Heart right ventricle (tissue), 16 donors: ENCODE measurements around the gene PBRM1. TPM values are rescaled to one million over a fixed set of nuclear protein-coding genes. Genes with fewer than 3 reads are reported as not detected.

Source experiments
- ATAC-seq, 8 donors: fragments of 200-7000 bp; cut with Tn5 transposase; one replicate each; pipeline ENCODE4 v1.9.1; 2020; ENCODE audit warnings: mild to moderate bottlenecking in 8 of 8, moderate library complexity in 8 of 8, moderate number of reproducible peaks in 1 of 8
- DNase-seq, 2 donors: peaks; one replicate each; pipeline ENCODE4 v3.0.0-alpha.2; 2020
- H3K27ac ChIP-seq, 10 donors: fragments of 200-600 bp; sonication (generic) in 2 of 10; one replicate each; pipeline versions ENCODE4 v1.5.0 to v1.8.0; 2020 to 2022; ENCODE audit warnings: mild to moderate bottlenecking in 3 of 10
- H3K27me3 ChIP-seq, 7 donors: fragments of 200-600 bp; one replicate each; pipeline ENCODE4 v1.8.0; 2021 to 2022; ENCODE audit warnings: mild to moderate bottlenecking in 2 of 7
- H3K36me3 ChIP-seq, 9 donors: fragments of 200-600 bp; sonication (generic) in 1 of 9; one replicate each; pipeline versions ENCODE4 v1.5.0 to v1.8.0; 2020 to 2022; ENCODE audit warnings: mild to moderate bottlenecking in 2 of 9
- H3K4me1 ChIP-seq, 9 donors: fragments of 200-600 bp; sonication (generic) in 1 of 9; one replicate each; pipeline versions ENCODE4 v1.5.0 to v1.8.0; 2020 to 2022; ENCODE audit warnings: mild to moderate bottlenecking in 4 of 9
- H3K4me3 ChIP-seq, 10 donors: fragments of 200-600 bp; sonication (generic) in 2 of 10; one replicate each; pipeline versions ENCODE4 v1.5.0 to v1.8.0; 2020 to 2022; ENCODE audit warnings: mild to moderate bottlenecking in 7 of 10, moderate library complexity in 2 of 10
- H3K9me3 ChIP-seq, 11 donors: fragments of 200-600 bp in 10 of 11; sonication (generic) in 2 of 11; one replicate each; pipeline versions ENCODE4 v1.5.0 to v1.8.0; 2013 to 2022; ENCODE audit warnings: mild to moderate bottlenecking in 2 of 11, control low read depth in 1 of 11, moderate library complexity in 1 of 11
- CTCF ChIP-seq, 9 donors: fragments of 200-600 bp; sonication (generic) in 2 of 9; IDR thresholded peaks; one replicate each; pipeline versions ENCODE4 v1.5.0 to v1.8.0; 2021 to 2022; ENCODE audit warnings: antibody characterized with exemption in 9 of 9, mild to moderate bottlenecking in 5 of 9, moderate library complexity in 1 of 9
- WGBS, 2 donors: extraction: QIAGEN DNeasy Blood & Tissue Kit; methylation state at CpG; one replicate each; pipeline ENCODE4 v1.1.7; 2013; ENCODE audit warnings: inconsistent platforms in 1 of 2; 5-methylcytosine and 5-hydroxymethylcytosine counted together
- intact Hi-C, 10 donors: fragments of 100-400 bp; cut with DNase I; formaldehyde crosslinking; loops; one replicate each; pipeline versions ENCODE4 v1.11.1 to v1.14.2; 2022
- polyA plus RNA-seq, 2 donors: library from polyadenylated mRNA; stranded (reverse); fragments of 200-250 nt; gene quantifications; one replicate each; pipeline ENCODE4 v1.2.3, GENCODE V29; 2013
- total RNA-seq, 10 donors: library from RNA; stranded (reverse); fragmentation: NEBNext Ultra II Directional in 3 of 10; extraction: Animal tissue kit (Norgen Biotek cat#: 25700) in 3 of 10; gene quantifications; one replicate each; pipeline versions ENCODE4 v1.2.1 to v1.2.4, GENCODE V29; 2021 to 2023
- donor health status: Arrhythmogenic right ventricular cardiomyopathy.
- donor health status: ischemic (EF 13 %, LVEDD 7.1; RV severe dilation, severe dysfunction).
- donor health status: healthy with polysubstance abuse.
- donor health status: DM: no; HTN: yes; CAD: no.
- donor health status: DM: no; HTN: no; CAD: no.
- donor health status: ischemic (EF 25% LVEDD 6.9; RV normal size, moderate dysfunction).
- donor health status: ischemic (EF 25% LVEDD 5.7; RV mildly dilated, moderate dysfunction).
- donor health status: healthy.
- donor health status: DM: yes; HTN: yes; CAD: no.
- donor health status: Ischemic cardiomyopathy.
- donor health status: ischemic (EF 35%, LVEDD 5.7; RV mildly dilated, moderate dysfunction).
- donor health status: nonischemic (EF 11% LVEDD 7.7; RV severe dilation, severe dysfunction).
- donor health status: DM: yes; HTN: yes; CAD: no.
- donor health status: PGD.
- donor health status: ischemic (EF 29% LVEDD 5.4; RV normal size, mild dysfunction).
- donor health status: nonischemic (EF 23%, LVEDD 6.1; RV moderate dilation, normal function).

Gene PBRM1
- total and polyA plus RNA-seq, 12 donors, result 6.0 to 63.9 (median 50.8) TPM

DNA sequence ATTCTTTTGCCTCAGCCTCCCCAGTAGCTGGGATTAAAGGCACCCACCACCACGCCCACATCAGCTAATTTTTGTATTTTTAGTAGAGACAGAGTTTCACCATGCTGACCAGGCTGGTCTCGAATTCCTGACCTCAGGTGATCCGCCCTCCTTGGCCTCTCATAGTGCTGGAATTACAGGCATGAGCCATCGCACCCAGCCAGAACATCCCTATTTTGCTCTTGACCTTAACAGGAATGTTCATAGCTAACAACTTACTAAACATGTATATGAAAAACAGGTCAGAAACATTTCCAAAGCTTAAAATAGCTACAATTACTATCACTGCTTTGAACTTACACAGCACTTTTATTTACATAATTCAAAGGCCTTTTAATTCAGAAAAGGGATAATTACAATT is 115.6 kb downstream of the PBRM1 start:
- peaks cover 0 to 15% (median 0%) of the 10 kb centered on the region in 9 donors for H3K4me1 ChIP-seq
- DNase-seq (no peak), ATAC-seq (peak in 3 of 8 donors; percentile 39 to 63 (median 44))
- intact Hi-C loops, result no loop called here
- WGBS, 2 donors, result 73 to 84% methylated on average over 4 of the region's 4 CpGs
- peak overlapping the region in 2 of 10 donors; percentile 45 to 49 for H3K27ac ChIP-seq
- TF ChIP-seq CTCF (IDR thresholded peaks at IDR 0.05), result no peak
- no peaks in the 10 kb centered on the region for H3K9me3 ChIP-seq
- peaks cover 0 to 94% (median 7%) of the 10 kb centered on the region in 9 donors for H3K36me3 ChIP-seq
- H3K4me3 ChIP-seq, result no peak overlapping the region
- H3K27me3 ChIP-seq, result no peaks in the 10 kb centered on the region

- no peaks in the 10 kb centered on the region for H3K27me3 ChIP-seq
- H3K27ac ChIP-seq, result no peak overlapping the region
- no peaks in the 10 kb centered on the region for H3K9me3 ChIP-seq
- H3K4me3 ChIP-seq, result no peak overlapping the region
- H3K36me3 ChIP-seq, result peaks cover 0 to 94% (median 13%) of the 10 kb centered on the region in 9 donors
- no peak for DNase-seq
- no peak for TF ChIP-seq CTCF (IDR thresholded peaks at IDR 0.05)
- 98 to 99% methylated on average over 2 of the region's 2 CpGs for WGBS, 2 donors
- no peak for ATAC-seq
- peaks cover 0 to 15% (median 0%) of the 10 kb centered on the region in 9 donors for H3K4me1 ChIP-seq
- intact Hi-C loops, result no loop called here
Measured at GRCh38 chr3:52568069-52568468, 117.6 kb downstream of the PBRM1 start.

GRCh38 chr3:52563984-52564383 is 121.7 kb downstream of the PBRM1 start:
- H3K9me3 ChIP-seq, result no peaks in the 10 kb centered on the region
- no peak overlapping the region for H3K27ac ChIP-seq
- H3K4me3 ChIP-seq, result no peak overlapping the region
- intact Hi-C loops, result no loop called here
- H3K4me1 ChIP-seq, result peaks cover 0 to 8% (median 0%) of the 10 kb centered on the region in 9 donors
- DNase-seq (no peak), ATAC-seq (no peak)
- peaks cover 0 to 97% (median 41%) of the 10 kb centered on the region in 9 donors for H3K36me3 ChIP-seq
- TF ChIP-seq CTCF (IDR thresholded peaks at IDR 0.05), result no peak
- no peaks in the 10 kb centered on the region for H3K27me3 ChIP-seq
- 84 to 94% methylated on average over 2 of the region's 2 CpGs for WGBS, 2 donors

GRCh38 chr3:52561028-52561747 is 124.5 kb downstream of the PBRM1 start:
- TF ChIP-seq CTCF (IDR thresholded peaks at IDR 0.05), result no peak

More at GRCh38 chr3:52561028-52561747, 124.5 kb downstream of the PBRM1 start:
- ATAC-seq (peak in 2 of 8 donors; percentile 35 to 45), DNase-seq (no peak)
- Histone ChIP-seq H3K4me3 (no peak overlapping the region), H3K9me3 (no peaks in the 10 kb centered on the region), H3K4me1 (peaks cover 0 to 15% (median 0%) of the 10 kb centered on the region in 9 donors), H3K27ac (no peak overlapping the region), H3K27me3 (no peaks in the 10 kb centered on the region), H3K36me3 (peaks cover 0 to 100% (median 52%) of the 10 kb centered on the region in 9 donors)
- 67 to 71% methylated on average over 4 of the region's 4 CpGs for WGBS, 2 donors
- intact Hi-C loops, result no loop called here
